IMR-90 (cell line): ENCODE results near the gene YEATS4. TPM values are rescaled to one million over a fixed set of nuclear protein-coding genes. Genes with fewer than 3 reads are reported as not detected.

ENCODE experiments used
- ATAC-seq: fragments of 200-7000 bp; cut with Tn5 transposase; 2 replicates; pipeline ENCODE4 v1.9.1; 2020; ENCODE audit warnings: low read depth, mild to moderate bottlenecking, moderate library complexity
- BruUV-seq: library from RNA; stranded (reverse); fragments of 400-500 nt; replicated peaks from 2 replicates; lab custom pipeline; 2021; lab: Mats Ljungman, UMichigan
- CTCF ChIA-PET: fragments of 300-600 bp; formaldehyde crosslinking; extraction: SDS; loops from one replicate; lab custom pipeline; 2021; ENCODE audit warnings: antibody characterized with exemption; lab: Yijun Ruan, JAX
- POLR2A ChIA-PET: fragments of 300-600 bp; sonication (Branson Sonifier 250); formaldehyde crosslinking; loops from one replicate; lab custom pipeline; 2022; ENCODE audit warnings: antibody characterized with exemption; ENCODE audit not compliant: unreplicated experiment; lab: Charles Lee
- DNase-seq: peaks from one replicate; pipeline ENCODE4 v3.0.0; 2013
- H2AFZ ChIP-seq: replicated peaks from 2 replicates; pipeline ENCODE3; 2013; ENCODE audit warnings: low read length, mild to moderate bottlenecking; ENCODE audit not compliant: poor library complexity
- H2AK5ac ChIP-seq: 2 replicates; pipeline ENCODE4 v1.6.1; 2013; ENCODE audit warnings: low read depth, low read length, inconsistent platforms
- H2AK9ac ChIP-seq: replicated peaks from 2 replicates; pipeline ENCODE3; 2013; ENCODE audit warnings: mild to moderate bottlenecking, low read depth, low read length, moderate library complexity; ENCODE audit not compliant: poor library complexity
- H2BK120ac ChIP-seq: 2 replicates; pipeline ENCODE4 v1.6.1; 2013; ENCODE audit warnings: low read depth, low read length, inconsistent platforms
- H2BK15ac ChIP-seq: 3 replicates; pipeline ENCODE4 v1.6.1; 2013; ENCODE audit warnings: low read depth, low read length, inconsistent platforms
- H2BK20ac ChIP-seq: 2 replicates; pipeline ENCODE4 v1.6.1; 2013; ENCODE audit warnings: low read depth, mild to moderate bottlenecking, inconsistent platforms, low read length, moderate library complexity
- H2BK5ac ChIP-seq: 2 replicates; pipeline ENCODE4 v1.6.1; 2013; ENCODE audit warnings: mild to moderate bottlenecking, low read depth, low read length, inconsistent platforms; ENCODE audit not compliant: poor library complexity, severe bottlenecking
- H3K14ac ChIP-seq: replicated peaks from 2 replicates; pipeline ENCODE4 v1.6.1; 2013; ENCODE audit warnings: low read depth, low read length, inconsistent platforms
- H3K18ac ChIP-seq: 2 replicates; pipeline ENCODE4 v1.6.1; 2013; ENCODE audit warnings: low read depth, low read length, control low read depth
- H3K23ac ChIP-seq: 2 replicates; pipeline ENCODE4 v1.6.1; 2013; ENCODE audit warnings: low read depth, low read length, inconsistent platforms
- H3K27ac ChIP-seq: 2 replicates; pipeline ENCODE4 v1.5.1; 2013; ENCODE audit warnings: mild to moderate bottlenecking, control low read depth, low read length; ENCODE audit not compliant: insufficient read depth
- H3K27me3 ChIP-seq: 2 replicates; pipeline ENCODE4 v1.6.1; 2013; ENCODE audit warnings: low read length; ENCODE audit not compliant: control insufficient read depth, insufficient read depth
- H3K36me3 ChIP-seq: 2 replicates; pipeline ENCODE4 v1.6.1; 2013; ENCODE audit warnings: low read length, mixed read lengths; ENCODE audit not compliant: control insufficient read depth, insufficient read depth
- H3K4ac ChIP-seq: 2 replicates; pipeline ENCODE4 v1.6.1; 2013; ENCODE audit warnings: low read depth, low read length, inconsistent platforms
- H3K4me1 ChIP-seq: 2 replicates; pipeline ENCODE4 v1.6.1; 2013; ENCODE audit warnings: low read length, mixed read lengths; ENCODE audit not compliant: control insufficient read depth, insufficient read depth
- H3K4me2 ChIP-seq: 2 replicates; pipeline ENCODE4 v1.6.1; 2013; ENCODE audit warnings: low read depth, mild to moderate bottlenecking, control low read depth, low read length, moderate library complexity
- H3K4me3 ChIP-seq: 2 replicates; pipeline ENCODE4 v1.5.1; 2013; ENCODE audit warnings: low read depth, mild to moderate bottlenecking, control low read depth, low read length, moderate library complexity; ENCODE audit not compliant: insufficient read depth
- H3K56ac ChIP-seq: 2 replicates; pipeline ENCODE4 v1.6.1; 2013; ENCODE audit warnings: low read length, inconsistent platforms; ENCODE audit not compliant: insufficient read depth; ENCODE audit errors: extremely low read depth
- H3K79me1 ChIP-seq, 2 experiments: 2 replicates each; pipeline ENCODE4 v1.6.1; 2013; ENCODE audit warnings: low read length in 2 of 2, inconsistent platforms in 1 of 2, low read depth in 1 of 2
- H3K9ac ChIP-seq: 2 replicates; pipeline ENCODE4 v1.6.1; 2013; ENCODE audit warnings: low read depth, low read length, control low read depth
- H3K9me1 ChIP-seq: 2 replicates; pipeline ENCODE4 v1.6.1; 2013; ENCODE audit warnings: low read length, inconsistent platforms; ENCODE audit not compliant: insufficient read depth
- H3K9me3 ChIP-seq: 2 replicates; pipeline ENCODE4 v1.6.1; 2013; ENCODE audit warnings: low read length; ENCODE audit not compliant: control insufficient read depth, insufficient read depth
- H4K20me1 ChIP-seq: 2 replicates; pipeline ENCODE4 v1.6.1; 2013; ENCODE audit warnings: low read length, inconsistent platforms; ENCODE audit not compliant: insufficient read depth
- H4K5ac ChIP-seq: 2 replicates; pipeline ENCODE4 v1.6.1; 2013; ENCODE audit warnings: mild to moderate bottlenecking, low read depth, low read length, control low read depth
- H4K8ac ChIP-seq, 2 experiments: 2 replicates each; pipeline ENCODE4 v1.6.1; 2013; ENCODE audit warnings: low read depth in 2 of 2, low read length in 2 of 2, control low read depth in 1 of 2, inconsistent platforms in 1 of 2
- H4K91ac ChIP-seq: 2 replicates; pipeline ENCODE4 v1.6.1; 2013; ENCODE audit warnings: low read depth, low read length, inconsistent platforms; ENCODE audit not compliant: insufficient read depth
- BHLHE40 ChIP-seq: fragments of 150-350 bp; IDR thresholded peaks from 2 replicates; pipeline ENCODE4 v1.6.1; 2016; ENCODE audit warnings: mild to moderate bottlenecking, low read depth, low read length
- CEBPB ChIP-seq: IDR thresholded peaks from 2 replicates; pipeline ENCODE4 v1.6.1; 2012; ENCODE audit warnings: low read depth, low read length, improper control_type of control experiment
- ELK1 ChIP-seq: fragments of 150-350 bp; IDR thresholded peaks from 2 replicates; pipeline ENCODE4 v1.6.1; 2016; ENCODE audit warnings: low read depth, mild to moderate bottlenecking, low read length, moderate library complexity, borderline replicate concordance
- RFX5 ChIP-seq: IDR thresholded peaks from 2 replicates; pipeline ENCODE4 v1.8.0; 2012; ENCODE audit warnings: low read depth, mild to moderate bottlenecking, low read length, moderate library complexity
- WGBS, 2 experiments: methylation state at CpG; one replicate each; pipeline versions ENCODE4 v1.1.5 to v1.1.7; 2013; ENCODE audit warnings: missing lambda C conversion rate in 2 of 2; ENCODE audit not compliant: insufficient read length in 1 of 2; ENCODE audit errors: extremely low coverage in 2 of 2; 5-methylcytosine and 5-hydroxymethylcytosine counted together
- dilution Hi-C: fragments of 300-500 bp; cut with HindIII; formaldehyde crosslinking; loops from one replicate; pipeline ENCODE4 v1.14.3; 2018; ENCODE audit warnings: low sequenced_read_pairs; ENCODE audit not compliant: unreplicated experiment
- in situ Hi-C: fragments of 300-500 bp; cut with MboI; formaldehyde crosslinking; loops from 3 replicates; pipeline ENCODE4 v1.14.3; 2019; ENCODE audit warnings: low sequenced_read_pairs, inconsistent platforms, mixed read lengths
- intact Hi-C: fragments of 100-400 bp; cut with micrococcal nuclease; formaldehyde crosslinking; loops from 2 replicates; pipeline ENCODE4 v1.10.0; 2022
- polyA plus RNA-seq, 3 experiments: library from polyadenylated mRNA; depleted of rRNA; stranded (reverse); fragments of >200 nt; gene quantifications; 2 replicates each; pipeline ENCODE4 v1.2.3, GENCODE V29; 2012; ENCODE audit warnings: low replicate concordance in 1 of 3
- total RNA-seq: library from RNA; depleted of rRNA; stranded (reverse); fragments of >200 nt; gene quantifications from 2 replicates; pipeline ENCODE4 v1.2.3, GENCODE V29; 2012

The YEATS4 gene
- total and polyA plus RNA-seq, 2 of the 4 experiments (the other 2 are of a cell fraction), result 6.9 to 15.1 TPM

DNA sequence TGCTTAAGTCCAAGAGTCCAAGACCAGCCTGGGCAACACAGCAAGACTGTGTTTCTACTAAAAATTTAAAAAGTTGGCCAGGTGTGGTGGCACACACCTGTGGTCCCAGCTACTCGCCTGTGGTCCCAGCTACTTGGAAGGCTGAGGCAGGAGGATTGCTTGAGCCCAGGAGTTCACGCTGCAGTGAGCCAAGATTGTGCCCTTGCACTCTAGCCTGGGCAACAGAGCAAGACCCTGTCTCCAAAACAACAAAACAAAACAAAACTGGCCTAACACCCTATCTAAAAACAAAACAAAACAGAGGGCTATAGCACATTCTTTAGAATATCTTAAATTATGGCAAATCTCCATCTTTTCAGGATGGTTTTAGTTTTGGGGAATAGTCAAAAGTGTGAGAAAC lies 14.5 kb upstream of the YEATS4 start:
- Histone ChIP-seq H2BK20ac (no peak overlapping the region), H3K23ac (no peak overlapping the region), H3K18ac (no peak overlapping the region), H2BK5ac (no peak overlapping the region), H3K36me3 (no peaks in the 10 kb centered on the region), H3K27ac (no peak overlapping the region), H4K5ac (no peak overlapping the region), H3K9me1 (no peaks in the 10 kb centered on the region), H3K4ac (no peak overlapping the region), H2AK9ac (no peak overlapping the region), H4K8ac (no peak overlapping the region), H3K27me3 (peaks cover 28% of the 10 kb centered on the region), H2BK120ac (no peak overlapping the region), H3K9me3 (no peaks in the 10 kb centered on the region), H3K4me3 (no peak overlapping the region), H2AK5ac (no peak overlapping the region), H3K79me1 (no peaks in the 10 kb centered on the region), H3K9ac (no peak overlapping the region), H2AFZ (no peak overlapping the region), H3K4me2 (no peak overlapping the region), H3K56ac (no peak overlapping the region), H3K14ac (no peak overlapping the region), H4K91ac (no peak overlapping the region), H4K20me1 (no peaks in the 10 kb centered on the region), H3K4me1 (no peaks in the 10 kb centered on the region), H2BK15ac (no peak overlapping the region)
- dilution Hi-C loops (no loop called here), in situ Hi-C loops (loop anchor here (25.0 kb wide), 1 partner anchor 392 kb away; the partner anchor contains the start of gene RAB3IP), intact Hi-C loops (no loop called here)
- 79% methylated on average over 2 of the region's 2 CpGs; no CpG with 5 or more reads in 1 of the 2 experiments for whole genome bisulfite sequencing, 2 experiments
- TF ChIP-seq CEBPB (no peak), RFX5 (no peak), BHLHE40 (no peak), ELK1 (no peak)
- no peak for DNase-seq
- no TSS peak for BruUV-seq
- ATAC-seq, result no peak
- POLR2A ChIA-PET, result no interaction called here
- CTCF ChIA-PET, result no interaction called here
